HG02852 (cell line): ENCODE results near the gene SIL1.
"Not testable (repeated sequence)": the region's sequence is repeated elsewhere in the genome, so short reads cannot be mapped to it uniquely, and the experiment has no call there.

ENCODE experiments used
- ATAC-seq: cut with Tn5 transposase; IDR thresholded peaks from one replicate; pipeline ENCODE4 v1.9.1; 2021; ENCODE audit warnings: mild to moderate bottlenecking, moderate library complexity; ENCODE audit not compliant: unreplicated experiment

Gene SIL1

GRCh38 chr5:139113892-139114291 is 84.3 kb downstream of the SIL1 start:
- ATAC-seq: no peak

- not testable (repeated sequence) for ATAC-seq
Observed at GRCh38 chr5:139112362-139112761, 85.8 kb downstream of the SIL1 start.

GRCh38 chr5:139110526-139111168 is 87.5 kb downstream of the SIL1 start:
- no peak for ATAC-seq

- ATAC-seq: no peak
Observed at GRCh38 chr5:139108063-139108824, 89.9 kb downstream of the SIL1 start.

GRCh38 chr5:139105621-139106071 is 92.5 kb downstream of the SIL1 start:
- no peak for ATAC-seq

GRCh38 chr5:139104577-139105276 is 93.4 kb downstream of the SIL1 start:
- ATAC-seq: no peak

- no peak for ATAC-seq
Observed at GRCh38 chr5:139103762-139104161, 94.4 kb downstream of the SIL1 start.

- ATAC-seq: no peak
Observed at GRCh38 chr5:139100825-139101224, 97.3 kb downstream of the SIL1 start.

- ATAC-seq: peak; percentile 91
Observed at GRCh38 chr5:139094154-139095131, 103.7 kb downstream of the SIL1 start.

GRCh38 chr5:139092741-139093343 is 105.3 kb downstream of the SIL1 start:
- no peak for ATAC-seq

- no peak for ATAC-seq
Observed at GRCh38 chr5:139091439-139092156, 106.6 kb downstream of the SIL1 start.

GRCh38 chr5:139090581-139090980 is 107.6 kb downstream of the SIL1 start:
- no peak for ATAC-seq

GRCh38 chr5:139088024-139088423 is 110.1 kb downstream of the SIL1 start:
- no peak for ATAC-seq

GRCh38 chr5:139082813-139083498 is 115.2 kb downstream of the SIL1 start:
- no peak for ATAC-seq

GRCh38 chr5:139079991-139080610 is 118.1 kb downstream of the SIL1 start:
- no peak for ATAC-seq

GRCh38 chr5:139079225-139079990 is 118.8 kb downstream of the SIL1 start:
- no peak for ATAC-seq

GRCh38 chr5:139078345-139078744 is 119.8 kb downstream of the SIL1 start:
- ATAC-seq: no peak

GRCh38 chr5:139077899-139078298 is 120.3 kb downstream of the SIL1 start:
- no peak for ATAC-seq
